ENCODE results near the gene EYA2. TPM values are rescaled to one million over a fixed set of nuclear protein-coding genes. Genes with fewer than 3 reads are reported as not detected.

The EYA2 gene
- total RNA-seq, 1 donor from 2014 or later = 0.62 TPM

- no peak for ATAC-seq (ENCODE audit: low read depth)
- ChIA-PET CTCF (no interaction called here), POLR2A (no interaction called here)
- no peaks in the 10 kb centered on the region for H3K4me1 Mint-ChIP-seq
- no peak overlapping the region for H3K27ac Mint-ChIP-seq
- no peaks in the 10 kb centered on the region for H3K36me3 Mint-ChIP-seq (ENCODE audit: low read depth)
- H3K9me3 Mint-ChIP-seq = no peaks in the 10 kb centered on the region
- peaks cover 11% of the 10 kb centered on the region for H3K27me3 Mint-ChIP-seq
- DNase-seq = no peak
- no peak for TF ChIP-seq CTCF (IDR thresholded peaks at IDR 0.05)
- intact Hi-C loops (cut with micrococcal nuclease) = no loop called here
- no peak overlapping the region for H3K4me3 Mint-ChIP-seq
Measured at GRCh38 chr20:46913329-46914044, 18.8 kb downstream of the EYA2 start.

GRCh38 chr20:46914789-46915379 is 20.2 kb downstream of the EYA2 start:
- ChIA-PET POLR2A (no interaction called here), CTCF (no interaction called here)
- ATAC-seq (ENCODE audit: low read depth) (no peak), DNase-seq (no peak)
- H3K27me3 Mint-ChIP-seq = peaks cover 11% of the 10 kb centered on the region
- no peak overlapping the region for H3K4me3 Mint-ChIP-seq
- no peak overlapping the region for H3K27ac Mint-ChIP-seq
- no peak for TF ChIP-seq CTCF (IDR thresholded peaks at IDR 0.05)
- H3K9me3 Mint-ChIP-seq = no peaks in the 10 kb centered on the region
- no peaks in the 10 kb centered on the region for H3K4me1 Mint-ChIP-seq
- no peaks in the 10 kb centered on the region for H3K36me3 Mint-ChIP-seq (ENCODE audit: low read depth)
- intact Hi-C loops (cut with micrococcal nuclease) = no loop called here

GRCh38 chr20:46915575-46916257 is 21.1 kb downstream of the EYA2 start:
- Mint-ChIP-seq H3K4me3 (no peak overlapping the region), H3K4me1 (no peaks in the 10 kb centered on the region), H3K27ac (no peak overlapping the region), H3K27me3 (peaks cover 11% of the 10 kb centered on the region), H3K9me3 (no peaks in the 10 kb centered on the region), H3K36me3 (ENCODE audit: low read depth) (no peaks in the 10 kb centered on the region)
- intact Hi-C loops (cut with micrococcal nuclease) = no loop called here
- TF ChIP-seq CTCF (IDR thresholded peaks at IDR 0.05) = no peak
- ChIA-PET CTCF (no interaction called here), POLR2A (no interaction called here)
- ATAC-seq (ENCODE audit: low read depth) = no peak
- no peak for DNase-seq

GRCh38 chr20:46916258-46916603 is 21.6 kb downstream of the EYA2 start:
- Mint-ChIP-seq H3K27ac (no peak overlapping the region), H3K36me3 (ENCODE audit: low read depth) (no peaks in the 10 kb centered on the region), H3K27me3 (peaks cover 11% of the 10 kb centered on the region), H3K4me1 (no peaks in the 10 kb centered on the region), H3K4me3 (no peak overlapping the region), H3K9me3 (no peaks in the 10 kb centered on the region)
- intact Hi-C loops (cut with micrococcal nuclease) = no loop called here
- no peak for TF ChIP-seq CTCF (IDR thresholded peaks at IDR 0.05)
- ATAC-seq (ENCODE audit: low read depth) = no peak
- DNase-seq = no peak
- CTCF ChIA-PET = no interaction called here
- POLR2A ChIA-PET = no interaction called here

GRCh38 chr20:46917155-46917554 is 22.5 kb downstream of the EYA2 start:
- H3K4me1 Mint-ChIP-seq = no peaks in the 10 kb centered on the region
- no peaks in the 10 kb centered on the region for H3K9me3 Mint-ChIP-seq
- intact Hi-C loops (cut with micrococcal nuclease) = no loop called here
- ATAC-seq (ENCODE audit: low read depth) (no peak), DNase-seq (no peak)
- TF ChIP-seq CTCF (IDR thresholded peaks at IDR 0.05) = no peak
- H3K27ac Mint-ChIP-seq = no peak overlapping the region
- H3K36me3 Mint-ChIP-seq (ENCODE audit: low read depth) = no peaks in the 10 kb centered on the region
- CTCF ChIA-PET = no interaction called here
- no peak overlapping the region for H3K4me3 Mint-ChIP-seq
- POLR2A ChIA-PET = no interaction called here
- H3K27me3 Mint-ChIP-seq = peaks cover 7% of the 10 kb centered on the region
